HG02943 (cell line): ENCODE results near the gene KIAA0319L.
"Not testable (repeated sequence)": the region's sequence is repeated elsewhere in the genome, so short reads cannot be mapped to it uniquely, and the experiment has no call there.

Experiments used
- ATAC-seq: cut with Tn5 transposase; IDR thresholded peaks from one replicate; pipeline ENCODE4 v1.9.1; 2021; ENCODE audit warnings: mild to moderate bottlenecking, low read depth, moderate library complexity; ENCODE audit not compliant: unreplicated experiment

The KIAA0319L gene

GRCh38 chr1:35557118-35557610 is at the start of gene KIAA0319L:
TSS of gene KIAA0319L (minus strand) at chr1:35557403. CDS start at chr1:35554491, 2,912 bp downstream.
- ATAC-seq = peak; percentile 75

DNA sequence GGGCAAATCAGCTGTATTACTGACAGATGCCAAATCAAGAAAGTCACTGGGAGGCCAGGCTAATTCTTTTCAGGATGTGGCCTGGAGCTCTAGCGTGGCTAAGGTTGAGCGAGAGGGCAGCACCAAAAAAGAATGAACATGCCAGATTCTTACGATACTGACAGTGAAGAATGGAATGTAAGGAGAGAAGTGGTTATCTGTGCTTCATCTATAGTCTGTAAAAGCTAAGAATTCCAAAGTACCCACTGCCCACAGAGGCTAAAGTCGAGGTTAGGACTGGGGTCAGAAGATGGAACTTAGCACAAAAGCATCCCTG is 48.6 kb upstream of the KIAA0319L start:
- no peak for ATAC-seq

- ATAC-seq = no peak
Observed at GRCh38 chr1:35605071-35605866, 48.1 kb upstream of the KIAA0319L start.

DNA sequence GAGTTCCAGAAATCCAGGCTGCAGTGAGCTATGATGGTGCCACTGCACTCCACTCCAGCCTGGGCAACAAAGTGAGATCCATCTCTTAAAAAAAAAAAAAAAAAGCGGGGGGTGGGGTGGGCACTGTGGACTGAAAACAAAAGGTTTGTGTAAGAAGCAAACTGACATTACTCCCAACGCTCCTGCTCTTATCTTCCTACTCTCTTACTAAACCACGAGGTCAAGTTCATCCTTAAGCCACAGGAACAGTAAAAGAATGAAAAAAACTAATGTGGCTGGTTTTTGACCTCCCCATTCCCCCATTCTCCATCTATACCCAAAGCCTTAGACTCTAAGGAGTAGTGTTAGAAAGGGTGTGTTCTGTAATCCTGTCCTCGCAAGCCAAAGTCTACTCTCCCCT is 46.7 kb upstream of the KIAA0319L start:
- no peak for ATAC-seq

DNA sequence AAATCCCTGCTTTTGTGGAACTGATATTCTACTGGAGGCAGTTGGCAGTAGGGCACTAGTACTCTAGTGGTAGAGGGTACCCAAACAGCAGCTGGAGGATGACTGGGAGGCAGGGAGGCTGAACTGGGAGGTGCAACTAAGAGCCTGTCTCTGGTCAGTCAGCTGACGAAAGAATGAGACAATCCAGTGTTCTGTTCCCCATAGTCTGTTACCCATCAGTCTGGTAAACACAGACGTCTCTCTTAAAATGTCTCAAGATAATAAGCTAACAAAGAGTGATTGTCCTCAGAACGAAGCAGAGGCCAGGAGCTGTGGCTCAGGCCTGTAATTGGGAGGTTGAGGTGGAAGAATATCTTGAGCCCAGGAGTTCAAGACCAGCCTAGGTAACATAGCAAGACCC is 46.3 kb upstream of the KIAA0319L start:
- no peak for ATAC-seq

DNA sequence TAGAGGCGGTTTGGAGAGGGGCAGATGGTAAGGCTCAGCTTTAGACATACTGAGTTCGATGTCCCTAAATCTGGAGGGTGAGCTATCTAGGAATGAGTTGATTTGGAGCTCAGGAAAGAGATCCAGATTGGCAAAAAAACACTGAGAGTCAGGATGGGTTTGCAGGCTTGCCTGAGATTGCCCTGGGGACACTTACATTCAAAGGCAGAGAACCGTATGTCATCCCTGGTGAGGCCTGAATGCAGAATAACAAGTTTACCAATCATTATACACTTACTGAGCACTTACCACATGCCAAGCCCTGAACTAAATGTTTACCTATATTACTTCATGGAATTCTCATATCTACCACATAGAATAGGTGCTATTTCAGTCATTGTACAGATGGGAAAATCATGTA is 43.4 kb upstream of the KIAA0319L start:
- no peak for ATAC-seq

DNA sequence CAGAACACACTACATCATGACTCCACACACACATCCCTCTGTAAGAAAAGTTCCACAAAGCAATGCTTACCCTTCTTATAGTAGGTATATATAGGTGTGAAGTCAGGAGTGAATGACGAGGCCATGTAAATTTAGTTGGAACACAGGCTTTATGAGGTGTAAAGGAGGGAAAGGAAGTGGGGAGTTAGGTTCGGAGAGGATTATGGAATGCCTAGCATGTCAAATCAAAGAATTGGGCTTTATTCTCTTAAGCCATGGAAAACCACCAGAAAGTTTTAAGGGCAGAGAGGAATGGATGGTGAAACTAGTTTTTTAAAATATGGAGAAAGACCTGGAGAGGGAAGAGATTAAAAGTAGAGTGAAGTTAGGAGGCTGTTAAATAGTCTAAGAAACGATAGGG is 42.2 kb upstream of the KIAA0319L start:
- no peak for ATAC-seq

DNA sequence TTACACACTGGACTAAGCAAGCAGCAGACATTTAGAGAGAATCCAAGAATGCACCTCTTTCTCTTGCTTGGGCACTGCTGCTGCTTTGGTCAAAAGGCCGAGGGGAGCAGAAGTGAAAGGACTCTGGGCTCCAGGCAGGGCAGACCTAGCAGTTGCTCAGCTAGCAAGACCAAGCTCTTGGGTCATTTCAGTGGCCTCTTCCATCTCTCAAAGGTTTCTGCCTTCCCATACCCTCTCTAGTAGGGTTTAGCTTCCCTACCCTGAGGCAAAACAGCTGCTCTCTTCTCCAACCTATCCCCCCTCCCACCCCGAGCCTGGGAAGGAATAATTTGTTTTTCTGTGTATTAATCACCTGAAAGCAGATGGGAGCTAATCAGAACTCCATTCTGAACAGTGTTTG is 41.7 kb upstream of the KIAA0319L start:
- no peak for ATAC-seq

DNA sequence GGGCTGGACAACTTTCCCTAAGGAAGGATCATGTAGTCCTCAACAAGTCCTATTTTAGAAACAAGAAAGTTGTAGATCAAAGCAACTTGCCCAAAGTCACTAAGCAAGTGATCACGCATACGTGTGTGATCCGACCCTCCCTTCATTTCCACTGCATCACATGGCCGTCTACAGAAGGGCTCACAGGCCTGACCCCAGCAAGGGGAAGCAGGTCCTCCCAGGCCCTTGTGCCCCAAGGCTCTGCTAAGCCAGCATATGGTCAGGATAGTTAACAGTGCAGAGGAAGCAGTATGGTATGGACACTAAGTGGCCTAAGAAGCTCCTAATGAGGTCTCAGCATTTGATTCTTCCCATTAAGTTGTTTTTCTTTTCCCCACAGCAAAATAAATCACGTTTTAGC is 40.7 kb upstream of the KIAA0319L start:
- no peak for ATAC-seq

DNA sequence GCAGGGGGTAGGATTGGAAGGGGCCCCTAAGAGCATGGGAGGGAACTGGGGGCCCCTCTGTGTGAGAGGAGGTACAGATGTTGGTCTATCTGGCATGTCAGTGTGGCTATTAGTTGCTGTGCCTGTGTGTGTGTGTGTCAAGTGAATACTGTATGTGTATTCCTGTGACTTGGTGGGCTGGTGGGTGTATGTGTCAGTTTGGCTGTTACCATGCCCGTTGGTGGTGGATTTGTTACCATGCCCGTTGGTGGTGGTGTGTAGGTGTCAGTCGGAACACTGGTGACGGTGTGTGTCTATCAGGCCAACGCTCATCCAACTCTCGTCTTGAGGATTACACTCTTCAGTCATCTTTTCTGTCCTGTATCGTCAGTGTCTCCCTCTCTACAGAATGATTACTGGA is 38.5 kb upstream of the KIAA0319L start:
- no peak for ATAC-seq

DNA sequence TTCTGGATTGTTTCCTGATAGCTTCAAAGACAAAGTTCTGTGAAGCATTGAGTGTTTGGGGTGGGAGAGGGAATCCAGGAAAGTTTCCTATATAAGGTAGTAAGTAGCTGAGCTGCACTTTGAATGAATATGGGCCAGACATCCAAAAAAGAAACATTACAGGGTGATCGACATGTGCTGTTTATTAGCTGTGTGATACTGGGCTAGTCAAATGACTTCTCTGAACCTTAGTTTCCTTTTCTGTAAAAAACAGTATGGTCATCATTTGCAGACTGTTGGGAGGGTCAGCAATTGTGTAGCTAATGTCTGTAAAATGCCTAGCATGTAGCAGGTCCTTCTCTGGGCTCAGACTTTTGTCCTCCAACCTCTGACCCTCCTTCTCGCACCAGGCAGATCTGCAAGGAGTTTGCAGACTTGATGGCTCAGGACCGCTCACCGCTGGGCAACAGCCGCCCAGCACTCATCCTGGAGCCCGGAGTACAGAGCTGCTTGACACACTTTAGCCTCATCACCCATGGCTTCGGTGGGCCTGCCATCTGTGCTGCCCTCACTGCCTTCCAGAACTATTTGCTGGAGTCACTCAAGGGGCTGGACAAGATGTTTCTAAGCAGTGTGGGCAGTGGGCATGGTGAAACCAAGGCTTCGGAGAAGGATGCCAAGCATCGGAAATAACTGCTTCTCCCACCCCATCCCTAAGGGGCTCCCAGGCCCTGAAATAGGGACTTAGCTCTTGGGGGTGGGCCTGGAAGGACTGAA is 37.0 kb upstream of the KIAA0319L start:
- ATAC-seq = no peak

DNA sequence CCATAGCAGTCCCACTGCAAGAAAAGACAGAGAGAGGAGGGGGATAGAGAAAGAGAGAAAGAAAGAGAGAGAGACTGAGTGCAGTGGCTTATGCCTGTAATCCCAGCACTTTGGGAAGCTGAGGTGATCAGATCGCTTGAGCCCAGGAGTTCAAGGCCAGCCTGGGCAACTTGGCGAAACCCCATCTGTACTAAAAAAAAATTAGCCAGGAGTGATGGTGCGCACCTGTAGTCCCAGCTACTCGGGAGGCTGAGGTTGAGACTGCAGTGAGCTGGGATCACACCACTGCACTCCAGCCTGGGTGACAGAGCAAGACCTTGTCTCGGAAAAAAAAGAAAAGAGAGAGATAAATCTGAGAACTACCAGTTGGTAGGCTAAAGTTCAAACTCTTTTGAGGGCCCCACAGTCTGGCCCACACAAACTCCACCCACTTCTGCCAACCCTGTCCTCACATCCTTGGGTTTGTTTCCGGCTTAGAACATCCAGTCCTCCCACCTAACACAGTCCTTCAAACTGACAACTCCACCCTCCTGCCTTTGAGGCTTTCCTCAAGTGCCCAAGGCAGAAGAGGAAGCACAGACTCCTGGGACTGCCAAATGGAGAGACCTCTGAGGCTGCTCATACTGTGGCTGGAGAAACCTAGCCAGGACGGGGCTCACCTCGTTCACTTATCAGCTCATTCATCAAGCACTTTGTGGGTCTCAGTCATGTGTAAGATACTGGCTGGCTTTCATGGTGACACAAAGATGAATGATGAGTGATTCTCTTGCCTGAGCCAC is 36.0 kb upstream of the KIAA0319L start:
- ATAC-seq = no peak

GRCh38 chr1:35591211-35591610 is 34.0 kb upstream of the KIAA0319L start:
- no peak for ATAC-seq

DNA sequence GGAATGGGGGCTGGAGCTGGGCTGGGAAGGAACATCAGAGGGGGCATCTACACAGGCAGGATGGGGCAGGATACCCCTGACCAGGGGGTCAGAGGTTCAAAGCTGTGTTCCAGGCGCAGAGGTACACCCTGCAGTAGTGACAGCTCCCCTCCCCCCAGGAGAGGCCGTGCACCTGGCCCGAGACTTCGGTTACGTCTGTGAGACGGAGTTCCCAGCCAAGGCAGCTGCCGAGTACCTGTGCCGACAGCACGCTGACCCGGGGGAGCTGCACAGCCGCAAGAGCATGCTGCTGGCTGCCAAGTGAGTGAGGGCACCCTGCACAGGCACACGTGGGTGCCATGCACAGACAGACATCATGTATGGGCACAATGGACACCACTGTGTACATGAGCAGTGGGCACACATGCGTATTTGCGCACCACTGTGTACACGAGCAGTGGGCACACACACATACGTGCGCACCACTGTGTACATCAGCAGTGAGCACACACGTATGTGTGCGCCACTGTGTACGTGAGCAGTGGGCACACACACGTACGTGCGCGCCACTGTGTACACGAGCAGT is 33.4 kb upstream of the KIAA0319L start:
- ATAC-seq = no peak

- ATAC-seq = no peak
Observed at GRCh38 chr1:35589516-35590427, 32.6 kb upstream of the KIAA0319L start.

GRCh38 chr1:35588197-35588910 is 31.2 kb upstream of the KIAA0319L start:
- ATAC-seq = no peak

GRCh38 chr1:35587736-35588135 is 30.5 kb upstream of the KIAA0319L start:
- no peak for ATAC-seq

DNA sequence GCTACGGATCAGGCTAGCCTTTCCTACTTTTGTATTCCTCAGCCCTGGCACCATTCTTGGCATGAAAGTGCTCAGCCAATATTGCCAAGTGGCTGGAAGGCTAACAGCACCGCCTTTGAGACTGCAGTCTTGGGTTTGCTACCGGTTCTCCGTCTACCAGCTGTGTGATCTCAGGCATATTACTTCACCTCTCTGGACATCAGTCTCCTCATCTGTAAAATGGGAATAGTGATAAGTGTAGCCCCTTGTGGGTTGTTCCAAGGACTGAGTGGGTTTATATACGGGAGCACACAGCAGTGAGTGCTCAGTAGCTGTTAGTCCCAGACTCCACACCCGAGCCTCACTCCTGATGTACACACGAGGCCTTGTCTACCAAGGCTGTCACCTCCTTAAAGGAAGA is 29.6 kb upstream of the KIAA0319L start:
- no peak for ATAC-seq

DNA sequence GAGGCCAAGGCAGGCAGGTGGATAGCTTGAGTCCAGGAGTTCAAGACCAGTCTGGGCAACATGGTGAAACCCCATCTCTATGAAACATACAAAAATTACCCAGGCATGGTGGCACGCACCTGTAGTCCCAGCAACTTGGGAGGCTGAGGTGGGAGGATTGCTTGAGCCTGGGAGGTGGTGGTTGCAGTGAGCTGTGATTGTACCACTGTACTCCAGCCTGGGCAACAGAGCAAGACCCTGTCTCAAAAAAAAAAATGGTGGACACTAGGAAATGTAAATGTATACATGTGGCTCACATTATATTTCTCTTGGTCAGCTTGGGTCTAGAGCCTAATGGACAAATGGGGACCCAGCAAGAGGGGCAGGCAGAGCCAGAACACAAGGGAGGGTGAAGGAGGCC is 28.6 kb upstream of the KIAA0319L start:
- ATAC-seq = not testable (repeated sequence)
